Activated T-helper 2 cell treated with anti-CD3 and anti-CD28 coated beads, Interferon-gamma antibody, Interleukin-2, Interleukin-4, amounts not matched to agents 10 μg/mL and 5 μg/mL and 100 μg/mL, durations not matched to agents 14 hours and 24 hours and 36 hours (primary cell): ENCODE results near the gene CYP2R1. TPM values are rescaled to one million over a fixed set of nuclear protein-coding genes. Genes with fewer than 3 reads are reported as not detected.
"Not testable (repeated sequence)": the region's sequence is repeated elsewhere in the genome, so short reads cannot be mapped to it uniquely, and the experiment has no call there.

Source experiments
- DNase-seq: peaks from one replicate; pipeline ENCODE4 v3.0.0; 2021; ENCODE audit warnings: low spot score
- H3K27ac Mint-ChIP-seq: one replicate; pipeline ENCODE4 v1.8.0; 2021; ENCODE audit warnings: mixed read lengths
- H3K27me3 Mint-ChIP-seq: one replicate; pipeline ENCODE4 v1.8.0; 2021; ENCODE audit warnings: low read depth, mixed read lengths
- H3K36me3 Mint-ChIP-seq: one replicate; pipeline ENCODE4 v1.8.0; 2021; ENCODE audit warnings: low read depth, mixed read lengths
- H3K4me1 Mint-ChIP-seq: one replicate; pipeline ENCODE4 v1.8.0; 2021; ENCODE audit warnings: low read depth, mixed read lengths
- H3K4me3 Mint-ChIP-seq: one replicate; pipeline ENCODE4 v1.8.0; 2021; ENCODE audit warnings: low read depth, mild to moderate bottlenecking, moderate library complexity, mixed read lengths
- H3K9me3 Mint-ChIP-seq: one replicate; pipeline ENCODE4 v1.8.0; 2021; ENCODE audit warnings: mixed read lengths
- intact Hi-C: fragments of 100-400 bp; cut with micrococcal nuclease; formaldehyde crosslinking; loops from one replicate; pipeline ENCODE4 v1.15.1; 2023
- total RNA-seq: library from RNA; stranded (reverse); gene quantifications from 2 replicates; pipeline ENCODE4 v1.2.3, GENCODE V29; 2022

CYP2R1 gene
- total RNA-seq, 1 donor from 2014 or later, result 18.2 TPM

DNA sequence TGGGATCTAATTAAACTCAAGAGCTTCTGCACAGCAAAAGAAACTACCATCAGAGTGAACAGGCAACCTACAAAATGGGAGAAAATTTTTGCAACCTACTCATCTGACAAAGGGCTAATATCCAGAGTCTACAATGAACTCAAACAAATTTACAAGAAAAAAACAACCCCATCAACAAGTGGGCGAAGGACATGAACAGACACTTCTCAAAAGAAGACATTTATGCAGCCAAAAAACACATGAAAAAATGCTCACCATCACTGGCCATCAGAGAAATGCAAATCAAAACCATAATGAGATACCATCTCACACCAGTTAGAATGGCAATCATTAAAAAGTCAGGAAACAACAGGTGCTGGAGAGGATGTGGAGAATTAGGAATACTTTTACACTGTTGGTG lies 8.3 kb downstream of the CYP2R1 start:
- Mint-ChIP-seq H3K4me1 (peaks cover 25% of the 10 kb centered on the region), H3K36me3 (peaks cover 77% of the 10 kb centered on the region)
- H3K4me3 Mint-ChIP-seq, H3K27ac Mint-ChIP-seq, DNase-seq, H3K27me3 Mint-ChIP-seq, H3K9me3 Mint-ChIP-seq, intact Hi-C loops: not testable (repeated sequence)

DNA sequence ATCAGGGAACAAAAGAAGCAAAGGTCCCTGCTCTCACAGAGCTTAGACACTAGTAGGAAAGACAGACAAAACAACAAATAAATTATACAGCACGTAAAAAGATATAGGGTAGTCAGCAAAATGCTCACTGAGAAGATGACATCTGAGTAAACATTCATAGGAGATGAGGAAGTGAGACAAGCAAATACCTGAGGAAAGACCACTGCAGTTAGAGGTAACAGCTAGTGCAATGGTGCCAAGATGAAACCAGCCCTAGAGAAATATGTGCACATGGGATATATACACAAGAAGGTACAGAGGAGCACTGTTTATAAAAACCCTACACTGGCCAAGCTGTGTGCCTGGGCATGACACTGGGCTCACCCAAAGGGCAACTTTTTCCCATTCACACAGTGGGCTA lies 9.8 kb downstream of the CYP2R1 start:
- H3K27me3 Mint-ChIP-seq, result no peaks in the 10 kb centered on the region
- H3K4me3 Mint-ChIP-seq, result no peak overlapping the region
- intact Hi-C loops, result no loop called here
- H3K36me3 Mint-ChIP-seq, result peaks cover 80% of the 10 kb centered on the region
- H3K9me3 Mint-ChIP-seq, result peaks cover 9% of the 10 kb centered on the region
- no peak overlapping the region for H3K27ac Mint-ChIP-seq
- peaks cover 14% of the 10 kb centered on the region for H3K4me1 Mint-ChIP-seq
- no peak for DNase-seq

DNA sequence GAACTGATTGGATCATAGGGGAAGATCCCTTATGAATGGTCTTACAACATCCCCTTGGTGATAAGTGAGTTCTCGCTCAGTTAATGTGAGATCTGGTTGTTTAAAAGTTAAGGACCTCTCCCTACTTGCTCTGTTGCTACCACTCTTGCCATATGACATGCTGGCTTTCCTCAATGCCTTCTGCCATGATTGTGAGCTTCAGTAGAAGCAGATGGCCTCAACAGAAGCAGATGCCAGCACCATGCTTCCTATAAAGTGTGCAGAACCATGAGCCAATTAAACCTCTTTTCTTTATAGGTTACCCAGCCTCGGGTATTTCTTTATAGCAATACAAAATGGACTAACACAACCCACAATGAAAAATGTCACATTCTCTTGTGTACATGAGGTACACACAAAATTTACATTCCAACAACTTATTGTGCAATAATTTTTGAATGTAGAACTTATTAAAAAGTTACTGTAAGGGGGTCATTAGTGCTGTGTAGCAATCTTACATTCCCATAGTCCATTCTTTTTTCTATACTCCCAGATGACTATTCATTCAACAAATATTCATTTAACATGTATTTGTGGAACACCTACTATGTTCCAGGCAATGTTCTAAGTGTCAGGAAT lies 10.3 kb downstream of the CYP2R1 start:
- Mint-ChIP-seq H3K36me3 (peaks cover 79% of the 10 kb centered on the region), H3K4me3 (no peak overlapping the region), H3K9me3 (peaks cover 9% of the 10 kb centered on the region), H3K27ac (peak overlapping the region; percentile 11), H3K4me1 (peaks cover 9% of the 10 kb centered on the region), H3K27me3 (no peaks in the 10 kb centered on the region)
- intact Hi-C loops, result no loop called here
- DNase-seq, result no peak

DNA sequence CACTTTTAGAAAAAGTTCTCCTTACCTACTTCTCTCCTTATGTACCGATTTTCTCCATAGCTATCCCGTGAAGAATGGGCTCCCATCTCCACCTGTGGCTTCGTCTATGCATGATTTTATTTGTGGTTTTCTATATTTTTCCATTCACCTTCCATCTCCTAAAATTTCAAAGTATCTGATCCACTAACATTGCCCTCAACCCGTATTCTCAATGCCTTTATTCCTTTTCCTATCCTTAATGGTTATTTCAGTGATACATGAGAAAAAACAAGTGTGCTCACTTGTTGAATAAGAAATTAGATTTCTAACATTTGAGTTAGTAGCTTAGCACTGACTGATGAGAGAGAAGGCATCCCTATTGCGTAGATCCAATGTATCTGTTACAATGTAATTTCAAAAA lies 16.9 kb downstream of the CYP2R1 start:
- intact Hi-C loops, result no loop called here
- peaks cover 74% of the 10 kb centered on the region for H3K36me3 Mint-ChIP-seq
- H3K9me3 Mint-ChIP-seq, result no peaks in the 10 kb centered on the region
- H3K27ac Mint-ChIP-seq, result no peak overlapping the region
- H3K27me3 Mint-ChIP-seq, result no peaks in the 10 kb centered on the region
- H3K4me3 Mint-ChIP-seq, result no peak overlapping the region
- peaks cover 11% of the 10 kb centered on the region for H3K4me1 Mint-ChIP-seq
- DNase-seq, result no peak

DNA sequence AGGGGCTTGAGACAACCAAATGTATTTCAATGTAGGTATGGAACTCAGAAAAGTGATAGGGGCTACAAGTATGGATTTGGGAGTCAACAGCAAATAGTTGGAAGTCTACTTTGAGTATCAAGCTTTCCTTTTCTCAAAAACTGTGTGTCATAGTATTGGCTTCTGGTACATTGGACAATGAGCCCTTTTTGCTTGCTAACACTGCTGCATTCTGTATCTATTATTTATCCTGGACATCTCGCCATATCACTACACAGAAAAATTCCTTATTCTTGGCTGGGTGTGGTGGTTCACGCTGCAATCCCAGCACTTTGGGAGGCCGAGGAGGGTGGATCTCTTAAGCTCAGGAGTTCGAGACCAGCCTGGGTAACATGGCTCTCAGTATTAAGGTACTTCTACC lies 18.4 kb downstream of the CYP2R1 start:
- intact Hi-C loops, result no loop called here
- no peaks in the 10 kb centered on the region for H3K27me3 Mint-ChIP-seq
- no peaks in the 10 kb centered on the region for H3K9me3 Mint-ChIP-seq
- peaks cover 80% of the 10 kb centered on the region for H3K36me3 Mint-ChIP-seq
- H3K4me1 Mint-ChIP-seq, result peaks cover 14% of the 10 kb centered on the region
- no peak overlapping the region for H3K27ac Mint-ChIP-seq
- no peak for DNase-seq
- no peak overlapping the region for H3K4me3 Mint-ChIP-seq

DNA sequence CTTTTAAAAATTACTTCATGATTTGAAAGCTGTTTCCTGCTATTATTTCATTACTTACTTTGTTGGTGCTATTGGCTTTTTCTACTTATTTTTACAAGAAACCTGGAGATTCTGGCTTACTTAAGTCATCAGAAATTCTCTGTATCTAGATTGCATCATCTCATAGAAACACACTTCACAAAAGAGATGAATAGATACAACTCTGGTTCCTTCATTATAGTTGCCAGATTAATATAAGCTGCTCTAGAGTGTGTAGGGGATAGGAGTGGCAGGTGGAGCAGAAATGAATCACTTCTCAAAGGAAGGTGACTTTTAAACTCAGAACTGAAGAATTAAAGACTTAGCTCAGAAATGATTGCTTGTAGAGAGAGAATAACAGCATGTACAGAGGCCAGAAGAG lies 20.0 kb downstream of the CYP2R1 start:
- no peaks in the 10 kb centered on the region for H3K9me3 Mint-ChIP-seq
- no peak overlapping the region for H3K4me3 Mint-ChIP-seq
- H3K27me3 Mint-ChIP-seq, result no peaks in the 10 kb centered on the region
- H3K27ac Mint-ChIP-seq, result peak overlapping the region; percentile 28
- DNase-seq, result no peak
- peaks cover 18% of the 10 kb centered on the region for H3K4me1 Mint-ChIP-seq
- intact Hi-C loops, result no loop called here
- H3K36me3 Mint-ChIP-seq, result peaks cover 81% of the 10 kb centered on the region

DNA sequence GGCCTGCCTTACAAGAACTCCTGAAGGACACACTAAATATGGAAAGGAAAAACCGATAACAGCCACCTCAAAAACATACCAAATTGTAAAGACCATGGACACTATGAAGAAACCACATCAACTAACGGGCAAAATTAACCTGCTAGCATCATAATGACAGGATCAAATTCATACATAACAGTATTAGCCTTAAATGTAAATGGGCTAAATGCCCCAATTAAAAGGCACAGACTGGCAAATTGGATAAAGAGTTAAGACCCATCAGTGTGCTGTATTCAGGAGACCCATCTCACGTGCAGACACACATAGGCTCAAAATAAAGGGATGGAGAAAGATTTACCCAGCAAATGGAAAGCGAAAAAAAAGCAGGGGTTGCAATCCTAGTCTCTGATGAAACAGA lies 28.3 kb downstream of the CYP2R1 start:
- DNase-seq, H3K4me3 Mint-ChIP-seq, intact Hi-C loops, H3K27ac Mint-ChIP-seq, H3K27me3 Mint-ChIP-seq, H3K4me1 Mint-ChIP-seq: not testable (repeated sequence)
- peaks cover 23% of the 10 kb centered on the region for H3K9me3 Mint-ChIP-seq
- peaks cover 82% of the 10 kb centered on the region for H3K36me3 Mint-ChIP-seq

DNA sequence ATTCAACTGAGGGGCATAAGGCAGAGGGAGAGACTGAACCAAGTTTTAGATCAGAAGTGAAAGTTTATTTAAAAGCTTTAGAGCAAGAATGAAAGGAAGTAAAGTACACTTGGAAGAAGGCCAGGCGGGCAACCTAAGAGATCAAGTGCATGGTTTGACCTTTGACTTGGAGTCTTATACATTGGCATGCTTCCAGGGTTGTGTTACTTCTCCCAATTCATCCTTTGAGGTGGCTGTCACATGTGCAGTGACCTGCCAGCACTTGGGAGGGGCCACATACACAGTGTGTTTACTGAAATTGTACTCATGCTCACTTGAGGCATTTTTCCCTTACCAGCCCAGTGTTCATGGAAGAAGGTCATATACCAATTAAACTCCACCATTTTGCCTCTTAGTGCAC lies 30.4 kb downstream of the CYP2R1 start:
- H3K9me3 Mint-ChIP-seq, result peaks cover 23% of the 10 kb centered on the region
- H3K27me3 Mint-ChIP-seq, result no peaks in the 10 kb centered on the region
- DNase-seq, result no peak
- no peak overlapping the region for H3K27ac Mint-ChIP-seq
- H3K36me3 Mint-ChIP-seq, result peaks cover 82% of the 10 kb centered on the region
- intact Hi-C loops, result no loop called here
- H3K4me1 Mint-ChIP-seq, result peaks cover 10% of the 10 kb centered on the region
- no peak overlapping the region for H3K4me3 Mint-ChIP-seq

DNA sequence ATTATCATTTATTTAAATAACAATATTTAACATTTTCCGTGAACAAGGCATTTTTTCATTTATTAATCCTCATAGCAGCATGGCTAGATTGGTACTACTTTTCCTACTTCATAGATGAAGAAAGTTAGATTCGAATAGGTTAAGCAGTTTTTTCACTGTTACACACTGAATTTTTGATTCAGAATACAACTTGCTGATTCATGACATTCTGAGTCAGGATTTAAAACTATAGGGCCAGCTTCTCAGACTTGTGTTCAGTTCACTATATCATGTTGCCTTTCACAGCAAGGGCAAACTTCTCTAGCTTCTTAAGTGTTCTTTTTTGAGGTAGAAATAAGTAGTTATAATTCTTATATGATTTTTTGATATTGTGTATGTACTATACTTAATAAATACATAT lies 31.5 kb downstream of the CYP2R1 start:
- Mint-ChIP-seq H3K4me1 (peaks cover 10% of the 10 kb centered on the region), H3K9me3 (peaks cover 30% of the 10 kb centered on the region), H3K4me3 (no peak overlapping the region), H3K36me3 (peaks cover 86% of the 10 kb centered on the region), H3K27me3 (no peaks in the 10 kb centered on the region), H3K27ac (no peak overlapping the region)
- intact Hi-C loops, result no loop called here
- no peak for DNase-seq

DNA sequence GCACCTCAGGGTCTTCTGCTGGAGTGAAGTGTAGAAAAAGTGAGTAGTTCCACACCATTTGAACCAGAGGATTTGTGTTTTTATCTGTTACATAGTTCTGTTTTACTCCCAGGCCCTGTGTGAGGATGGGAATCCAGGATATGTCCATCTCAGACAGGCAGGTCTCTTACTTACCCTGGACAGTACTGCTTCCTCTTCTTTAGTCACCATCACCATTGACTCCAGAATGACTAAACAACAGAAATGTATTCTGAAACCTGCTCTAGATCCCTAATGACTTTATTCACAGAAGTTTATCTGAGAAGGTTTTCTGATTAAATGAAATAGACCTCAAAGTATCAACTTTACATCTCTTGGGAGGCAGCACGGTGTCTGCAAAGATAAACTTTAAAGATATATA lies 33.6 kb downstream of the CYP2R1 start:
- Mint-ChIP-seq H3K36me3 (peaks cover 87% of the 10 kb centered on the region), H3K27ac (no peak overlapping the region), H3K4me1 (peaks cover 10% of the 10 kb centered on the region), H3K27me3 (no peaks in the 10 kb centered on the region), H3K9me3 (peaks cover 27% of the 10 kb centered on the region), H3K4me3 (no peak overlapping the region)
- intact Hi-C loops, result no loop called here
- DNase-seq, result no peak

DNA sequence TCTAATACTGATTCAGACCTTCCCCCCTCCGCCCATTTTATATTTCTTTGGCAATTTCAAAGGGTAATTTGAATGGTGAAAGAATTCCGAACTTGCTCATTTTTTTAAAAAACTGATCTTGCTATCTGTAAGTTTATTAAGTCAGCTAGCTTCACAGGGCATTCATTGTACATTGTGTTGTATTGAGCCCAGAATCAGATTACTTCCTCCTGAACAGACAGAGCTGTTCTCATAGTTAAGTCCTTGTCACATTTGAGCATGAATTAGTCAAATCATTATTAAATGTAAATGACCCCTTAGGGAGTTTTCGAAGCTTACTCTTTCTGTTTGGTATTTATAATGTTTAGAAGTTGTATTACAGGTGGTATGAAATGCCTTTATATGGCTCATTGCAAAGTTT lies 34.4 kb downstream of the CYP2R1 start:
- intact Hi-C loops, result no loop called here
- H3K4me1 Mint-ChIP-seq, result peaks cover 10% of the 10 kb centered on the region
- no peaks in the 10 kb centered on the region for H3K27me3 Mint-ChIP-seq
- peaks cover 88% of the 10 kb centered on the region for H3K36me3 Mint-ChIP-seq
- no peak overlapping the region for H3K4me3 Mint-ChIP-seq
- no peak for DNase-seq
- peak overlapping the region; percentile 11 for H3K27ac Mint-ChIP-seq
- peaks cover 22% of the 10 kb centered on the region for H3K9me3 Mint-ChIP-seq

DNA sequence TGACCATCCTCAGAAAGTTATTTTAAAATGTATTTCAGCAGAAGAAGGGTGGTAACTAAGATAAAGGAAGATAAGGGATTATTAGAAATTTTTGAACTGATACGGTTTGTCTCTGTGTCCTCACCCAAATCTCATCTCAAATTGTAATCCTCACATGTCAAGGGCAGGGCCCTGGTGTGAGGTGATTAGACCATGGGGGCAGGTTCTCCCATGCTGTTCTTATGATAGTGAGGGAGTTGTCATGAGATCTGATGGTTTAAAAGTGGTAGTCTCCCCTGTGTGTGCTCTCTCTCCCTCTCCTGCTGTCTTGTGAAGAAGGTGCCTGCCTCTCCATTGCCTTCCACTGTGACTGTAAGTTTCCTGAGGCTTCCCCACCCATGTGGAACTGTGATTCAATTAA lies 36.1 kb downstream of the CYP2R1 start:
- H3K4me3 Mint-ChIP-seq, result no peak overlapping the region
- peaks cover 89% of the 10 kb centered on the region for H3K36me3 Mint-ChIP-seq
- no peak overlapping the region for H3K27ac Mint-ChIP-seq
- peaks cover 22% of the 10 kb centered on the region for H3K9me3 Mint-ChIP-seq
- peaks cover 20% of the 10 kb centered on the region for H3K4me1 Mint-ChIP-seq
- no peaks in the 10 kb centered on the region for H3K27me3 Mint-ChIP-seq
- intact Hi-C loops, result no loop called here
- no peak for DNase-seq

DNA sequence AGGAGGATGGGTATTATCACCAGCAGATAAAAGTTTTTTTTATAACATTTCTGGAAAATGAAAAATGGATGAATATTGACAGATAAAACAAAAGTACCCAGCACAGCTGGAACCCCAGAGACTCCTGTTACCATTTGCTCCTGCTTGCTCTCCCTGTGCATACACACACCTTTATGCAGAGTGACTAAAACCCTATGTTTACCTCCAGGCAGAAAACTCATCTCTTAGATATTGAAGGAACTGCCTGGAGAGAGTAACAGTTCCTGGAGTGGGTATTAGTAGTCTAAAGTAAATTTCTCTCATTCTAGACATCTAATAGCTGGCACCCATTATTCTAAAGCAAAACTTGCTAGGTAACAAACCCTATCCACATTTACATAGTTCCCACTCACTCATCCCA lies 38.0 kb downstream of the CYP2R1 start:
- Mint-ChIP-seq H3K27ac (no peak overlapping the region), H3K36me3 (peaks cover 89% of the 10 kb centered on the region), H3K4me3 (no peak overlapping the region)

More for the DNA sequence above, 38.0 kb downstream of the CYP2R1 start:
- intact Hi-C loops, result no loop called here
- H3K9me3 Mint-ChIP-seq, result peaks cover 22% of the 10 kb centered on the region
- H3K4me1 Mint-ChIP-seq, result peaks cover 20% of the 10 kb centered on the region
- DNase-seq, result no peak
- H3K27me3 Mint-ChIP-seq, result no peaks in the 10 kb centered on the region
